ENCODE data around the gene ZNFX1.

ZNFX1 gene

GRCh38 chr20:49260218-49260617 lies 17.6 kb downstream of the ZNFX1 start:
- H2BK120ac ChIP-seq (ENCODE audit: low read depth, low read length), result no peak overlapping the region
- peaks cover 30% of the 10 kb centered on the region for H3K79me1 ChIP-seq (replicated peaks; ENCODE audit: low read length, poor library complexity, severe bottlenecking)
- no peak overlapping the region for H3K23ac ChIP-seq (ENCODE audit: low read length in 2 of 2)
- H2AFZ ChIP-seq (ENCODE audit: low read depth, low read length), result no peak overlapping the region
- no peak overlapping the region for H2BK15ac ChIP-seq (ENCODE audit: low read depth, poor library complexity, severe bottlenecking)
- H2BK12ac ChIP-seq (ENCODE audit: low read length in 2 of 2), result no peak overlapping the region
- no peak overlapping the region for H3K9ac ChIP-seq (ENCODE audit: low read length)
- no peak overlapping the region for H3K27ac ChIP-seq (ENCODE audit: low read length, poor library complexity, severe bottlenecking)
- no peaks in the 10 kb centered on the region for H3K27me3 ChIP-seq (ENCODE audit: control insufficient read depth in 1 of 2, insufficient read depth in 1 of 2, low read length in 2 of 2)
- no peak overlapping the region for H3K14ac ChIP-seq (ENCODE audit: low read length in 2 of 2)
- H3K4ac ChIP-seq (ENCODE audit: low read depth in 1 of 2, low read length in 2 of 2), result no peak overlapping the region
- no peak overlapping the region for H3K4me2 ChIP-seq (ENCODE audit: low read length, poor library complexity, severe bottlenecking)
- no peak overlapping the region for H2AK5ac ChIP-seq (ENCODE audit: low read length, severe bottlenecking)
- no peak overlapping the region for H4K91ac ChIP-seq (ENCODE audit: low read length)
- H4K8ac ChIP-seq (ENCODE audit: low read length), result no peak overlapping the region
- no peak overlapping the region for H2BK5ac ChIP-seq (ENCODE audit: low read depth, low read length, poor library complexity, severe bottlenecking)
- WGBS, result 100% methylated on average over 3 of the region's 4 CpGs
- no peak for DNase-seq
- H3K36me3 ChIP-seq (ENCODE audit: control insufficient read depth in 1 of 2, insufficient read depth in 2 of 2, low read depth in 1 of 2, low read length in 2 of 2), result peaks cover 53 to 93% of the 10 kb centered on the region in 2 experiments
- H3K4me3 ChIP-seq (ENCODE audit: insufficient read depth in 1 of 2, low read depth in 1 of 2, low read length in 2 of 2), result no peak overlapping the region
- no peak overlapping the region for H3K18ac ChIP-seq (ENCODE audit: low read depth in 1 of 2, low read length in 2 of 2)
- H3K9me3 ChIP-seq (ENCODE audit: control insufficient read depth, low read length), result no peaks in the 10 kb centered on the region
- H3K4me1 ChIP-seq (ENCODE audit: control insufficient read depth, insufficient read depth, low read depth, low read length), result peaks cover 1% of the 10 kb centered on the region

- peaks cover 1% of the 10 kb centered on the region for H3K4me1 ChIP-seq (ENCODE audit: control insufficient read depth, insufficient read depth, low read depth, low read length)
Observed at GRCh38 chr20:49259799-49260198, 18.1 kb downstream of the ZNFX1 start.

GRCh38 chr20:49259284-49259683 lies 18.6 kb downstream of the ZNFX1 start:
- Histone ChIP-seq H3K9me3 (ENCODE audit: control insufficient read depth, low read length) (no peaks in the 10 kb centered on the region), H2BK12ac (ENCODE audit: low read length in 2 of 2) (no peak overlapping the region), H2AK5ac (ENCODE audit: low read length, severe bottlenecking) (no peak overlapping the region), H2BK5ac (ENCODE audit: low read depth, low read length, poor library complexity, severe bottlenecking) (no peak overlapping the region), H3K79me1 (replicated peaks; ENCODE audit: low read length, poor library complexity, severe bottlenecking) (peaks cover 23% of the 10 kb centered on the region), H4K8ac (ENCODE audit: low read length) (no peak overlapping the region), H3K4me1 (ENCODE audit: control insufficient read depth, insufficient read depth, low read depth, low read length) (peaks cover 1% of the 10 kb centered on the region), H3K27ac (ENCODE audit: low read length, poor library complexity, severe bottlenecking) (no peak overlapping the region), H3K18ac (ENCODE audit: low read depth in 1 of 2, low read length in 2 of 2) (no peak overlapping the region), H3K36me3 (ENCODE audit: control insufficient read depth in 1 of 2, insufficient read depth in 2 of 2, low read depth in 1 of 2, low read length in 2 of 2) (peaks cover 52 to 92% of the 10 kb centered on the region in 2 experiments), H2BK15ac (ENCODE audit: low read depth, poor library complexity, severe bottlenecking) (no peak overlapping the region), H3K9ac (ENCODE audit: low read length) (no peak overlapping the region), H2AFZ (ENCODE audit: low read depth, low read length) (no peak overlapping the region), H3K4me2 (ENCODE audit: low read length, poor library complexity, severe bottlenecking) (no peak overlapping the region), H3K4me3 (ENCODE audit: insufficient read depth in 1 of 2, low read depth in 1 of 2, low read length in 2 of 2) (no peak overlapping the region), H3K27me3 (ENCODE audit: control insufficient read depth in 1 of 2, insufficient read depth in 1 of 2, low read length in 2 of 2) (no peaks in the 10 kb centered on the region), H4K91ac (ENCODE audit: low read length) (no peak overlapping the region), H3K23ac (ENCODE audit: low read length in 2 of 2) (no peak overlapping the region), H3K4ac (ENCODE audit: low read depth in 1 of 2, low read length in 2 of 2) (no peak overlapping the region), H3K14ac (ENCODE audit: low read length in 2 of 2) (no peak overlapping the region), H2BK120ac (ENCODE audit: low read depth, low read length) (no peak overlapping the region)
- DNase-seq, result no peak
- WGBS, result 94% methylated on average over 4 of the region's 4 CpGs

More at GRCh38 chr20:49259799-49260198, 18.1 kb downstream of the ZNFX1 start:
- H3K27me3 ChIP-seq (ENCODE audit: control insufficient read depth in 1 of 2, insufficient read depth in 1 of 2, low read length in 2 of 2), result no peaks in the 10 kb centered on the region
- no peak overlapping the region for H3K27ac ChIP-seq (ENCODE audit: low read length, poor library complexity, severe bottlenecking)
- no peaks in the 10 kb centered on the region for H3K9me3 ChIP-seq (ENCODE audit: control insufficient read depth, low read length)
- H3K79me1 ChIP-seq (replicated peaks; ENCODE audit: low read length, poor library complexity, severe bottlenecking), result peaks cover 28% of the 10 kb centered on the region
- H3K14ac ChIP-seq (ENCODE audit: low read length in 2 of 2), result no peak overlapping the region
- no peak overlapping the region for H3K18ac ChIP-seq (ENCODE audit: low read depth in 1 of 2, low read length in 2 of 2)
- WGBS, result 92% methylated on average over 2 of the region's 2 CpGs
- H3K23ac ChIP-seq (ENCODE audit: low read length in 2 of 2), result no peak overlapping the region
- H3K4me3 ChIP-seq (ENCODE audit: insufficient read depth in 1 of 2, low read depth in 1 of 2, low read length in 2 of 2), result no peak overlapping the region
- no peak overlapping the region for H2BK120ac ChIP-seq (ENCODE audit: low read depth, low read length)
- H4K8ac ChIP-seq (ENCODE audit: low read length), result no peak overlapping the region
- no peak overlapping the region for H2BK5ac ChIP-seq (ENCODE audit: low read depth, low read length, poor library complexity, severe bottlenecking)
- H3K4me2 ChIP-seq (ENCODE audit: low read length, poor library complexity, severe bottlenecking), result no peak overlapping the region
- H2BK15ac ChIP-seq (ENCODE audit: low read depth, poor library complexity, severe bottlenecking), result no peak overlapping the region
- H4K91ac ChIP-seq (ENCODE audit: low read length), result no peak overlapping the region
- no peak overlapping the region for H2AK5ac ChIP-seq (ENCODE audit: low read length, severe bottlenecking)
- H2BK12ac ChIP-seq (ENCODE audit: low read length in 2 of 2), result no peak overlapping the region
- H3K4ac ChIP-seq (ENCODE audit: low read depth in 1 of 2, low read length in 2 of 2), result no peak overlapping the region
- no peak for DNase-seq
- H2AFZ ChIP-seq (ENCODE audit: low read depth, low read length), result no peak overlapping the region
- H3K9ac ChIP-seq (ENCODE audit: low read length), result no peak overlapping the region
- peaks cover 54 to 92% of the 10 kb centered on the region in 2 experiments for H3K36me3 ChIP-seq (ENCODE audit: control insufficient read depth in 1 of 2, insufficient read depth in 2 of 2, low read depth in 1 of 2, low read length in 2 of 2)

GRCh38 chr20:49256261-49256660 lies 21.6 kb downstream of the ZNFX1 start:
- H2AFZ ChIP-seq (ENCODE audit: low read depth, low read length), result no peak overlapping the region
- H3K4me3 ChIP-seq (ENCODE audit: insufficient read depth in 1 of 2, low read depth in 1 of 2, low read length in 2 of 2), result no peak overlapping the region
- H2BK15ac ChIP-seq (ENCODE audit: low read depth, poor library complexity, severe bottlenecking), result no peak overlapping the region
- no peak overlapping the region for H3K23ac ChIP-seq (ENCODE audit: low read length in 2 of 2)
- H3K18ac ChIP-seq (ENCODE audit: low read depth in 1 of 2, low read length in 2 of 2), result no peak overlapping the region
- no peak overlapping the region for H3K27ac ChIP-seq (ENCODE audit: low read length, poor library complexity, severe bottlenecking)
- H3K36me3 ChIP-seq (ENCODE audit: control insufficient read depth in 1 of 2, insufficient read depth in 2 of 2, low read depth in 1 of 2, low read length in 2 of 2), result peaks cover 55 to 94% of the 10 kb centered on the region in 2 experiments
- H2BK12ac ChIP-seq (ENCODE audit: low read length in 2 of 2), result no peak overlapping the region
- WGBS, result 96% methylated on average over 5 of the region's 6 CpGs
- no peak overlapping the region for H3K14ac ChIP-seq (ENCODE audit: low read length in 2 of 2)
- no peak overlapping the region for H4K8ac ChIP-seq (ENCODE audit: low read length)
- DNase-seq, result no peak
- H2BK5ac ChIP-seq (ENCODE audit: low read depth, low read length, poor library complexity, severe bottlenecking), result no peak overlapping the region
- H3K4ac ChIP-seq (ENCODE audit: low read depth in 1 of 2, low read length in 2 of 2), result no peak overlapping the region
- peaks cover 16% of the 10 kb centered on the region for H3K79me1 ChIP-seq (replicated peaks; ENCODE audit: low read length, poor library complexity, severe bottlenecking)
- no peak overlapping the region for H3K4me2 ChIP-seq (ENCODE audit: low read length, poor library complexity, severe bottlenecking)
- H2BK120ac ChIP-seq (ENCODE audit: low read depth, low read length), result no peak overlapping the region
- H2AK5ac ChIP-seq (ENCODE audit: low read length, severe bottlenecking), result no peak overlapping the region
- H3K9ac ChIP-seq (ENCODE audit: low read length), result no peak overlapping the region
- H3K9me3 ChIP-seq (ENCODE audit: control insufficient read depth, low read length), result no peaks in the 10 kb centered on the region
- H3K27me3 ChIP-seq (ENCODE audit: control insufficient read depth in 1 of 2, insufficient read depth in 1 of 2, low read length in 2 of 2), result no peaks in the 10 kb centered on the region
- H4K91ac ChIP-seq (ENCODE audit: low read length), result no peak overlapping the region
- H3K4me1 ChIP-seq (ENCODE audit: control insufficient read depth, insufficient read depth, low read depth, low read length), result no peaks in the 10 kb centered on the region

Measured in mesenchymal stem cell (in vitro differentiated cells and primary cell).